K562 (cell line): ENCODE measurements around the gene DPP9. TPM values are rescaled to one million over a fixed set of nuclear protein-coding genes. Genes with fewer than 3 reads are reported as not detected.
A peak's percentile ranks its signal among the peaks of the same experiment; 100 is the strongest.

Experiments
- COPS2 ChIP-seq: fragments of 450-650 bp; conservative IDR thresholded peaks from 2 replicates; pipeline ENCODE4 v1.6.1; 2016; ENCODE audit warnings: mild to moderate bottlenecking, moderate library complexity
- HNRNPH1 ChIP-seq: fragments of 200-400 bp; formaldehyde crosslinking; optimal IDR thresholded peaks from 2 replicates; pipeline ENCODE3; 2017; ENCODE audit warnings: low read depth, mild to moderate bottlenecking, low read length, moderate library complexity
- HNRNPK ChIP-seq: fragments of 200-400 bp; formaldehyde crosslinking; IDR thresholded peaks from one replicate; pipeline ENCODE4 v1.6.1; 2018; ENCODE audit warnings: mild to moderate bottlenecking, low read depth, low read length; ENCODE audit not compliant: poor library complexity, severe bottlenecking
- HNRNPLL ChIP-seq: fragments of 200-400 bp; formaldehyde crosslinking; IDR thresholded peaks from 2 replicates; pipeline ENCODE4 v1.6.1; 2017; ENCODE audit warnings: low read length, low read depth, mild to moderate bottlenecking; ENCODE audit not compliant: poor library complexity, severe bottlenecking
- MCM5 ChIP-seq: fragments of 450-650 bp; IDR thresholded peaks from 2 replicates; pipeline ENCODE4 v1.6.1; 2016; ENCODE audit warnings: low read depth
- MYC ChIP-seq, 2 experiments: fragments of 250-450 bp in 1 of 2; sonication (Bioruptor Pico) in 1 of 2; IDR thresholded peaks; 2 replicates each; pipeline versions ENCODE4 v1.5.1 to v1.6.1; 2012 to 2021; ENCODE audit warnings: low read depth in 2 of 2, borderline replicate concordance in 1 of 2, improper control_type of control experiment in 1 of 2, low read length in 1 of 2, mild to moderate bottlenecking in 1 of 2, moderate library complexity in 1 of 2
- PHF8 ChIP-seq: fragments of 200-600 bp; sonication (generic); IDR thresholded peaks from 2 replicates; pipeline ENCODE4 v1.6.1; 2012; ENCODE audit warnings: mixed run types, mild to moderate bottlenecking, inconsistent platforms, low read length, moderate library complexity, borderline replicate concordance
- SAFB2 ChIP-seq: fragments of 200-400 bp; formaldehyde crosslinking; IDR thresholded peaks from 2 replicates; pipeline ENCODE4 v1.6.1; 2018; ENCODE audit warnings: borderline replicate concordance, low read length, low read depth, moderate library complexity; ENCODE audit not compliant: severe bottlenecking
- SNIP1 ChIP-seq: fragments of 450-650 bp; IDR thresholded peaks from 2 replicates; pipeline ENCODE4 v1.7.1; 2017; ENCODE audit warnings: low read depth, mild to moderate bottlenecking
- XRCC5 ChIP-seq: fragments of 200-400 bp; formaldehyde crosslinking; IDR thresholded peaks from 2 replicates; pipeline ENCODE4 v1.6.1; 2017; ENCODE audit warnings: low read depth, mild to moderate bottlenecking, low read length
- ZBTB8A ChIP-seq: fragments of 450-650 bp; IDR thresholded peaks from 2 replicates; pipeline ENCODE4 v1.6.1; 2018; ENCODE audit warnings: mild to moderate bottlenecking, moderate library complexity; ENCODE audit not compliant: partially characterized antibody
- ZFP1 ChIP-seq: fragments of 450-650 bp; formaldehyde crosslinking; IDR thresholded peaks from 2 replicates; pipeline ENCODE4 v1.4.0; 2020; ENCODE audit warnings: mild to moderate bottlenecking, mixed read lengths
- ZNF717 ChIP-seq: fragments of 250-450 bp; sonication (Bioruptor Pico); IDR thresholded peaks from 2 replicates; pipeline ENCODE4 v1.5.0; 2021
- polyA plus RNA-seq, 8 experiments: library from polyadenylated mRNA; depleted of rRNA in 4 of 8; stranded (reverse) in 5 of 8; unstranded in 3 of 8; fragments of >200 nt; fragmentation: Nextera tagmentation in 2 of 8; fragmentation: Illumina TruSeq in 1 of 8; extraction: Ambion mirVana in 2 of 8; extraction: Trizol in 1 of 8; gene quantifications; 2 replicates each; pipeline versions ENCODE4 v1.2.1 to v1.2.3, GENCODE V29; 2011 to 2014; ENCODE audit warnings: inconsistent platforms in 1 of 8, missing spikeins in 1 of 8
- total RNA-seq, 7 experiments: library from RNA; depleted of rRNA in 6 of 7; stranded (reverse); fragments of >200 nt in 6 of 7; fragmentation: Illumina TruSeq in 2 of 7; extraction: Trizol in 2 of 7; gene quantifications; 2 replicates each; pipeline versions ENCODE4 v1.2.1 to v1.2.3, GENCODE V29; 2011 to 2021; ENCODE audit warnings: low replicate concordance in 1 of 7
- TF ChIP-seq, protein P1 (sequence below), 2 experiments: fragments of 450-650 bp; formaldehyde crosslinking in 1 of 2; IDR thresholded peaks; 2 replicates each; pipeline versions ENCODE4 v1.4.0 to v1.6.1; 2014 to 2020; ENCODE audit warnings: mild to moderate bottlenecking in 2 of 2, borderline replicate concordance in 1 of 2, low read depth in 1 of 2
- TF ChIP-seq, protein P2 (sequence below): fragments of 250-450 bp; sonication (Bioruptor Pico); IDR thresholded peaks from 2 replicates; pipeline ENCODE4 v1.4.0; 2020; ENCODE audit warnings: mild to moderate bottlenecking

Gene DPP9
- total and polyA plus RNA-seq, 9 of the 15 experiments (the other 6 are each of a cell fraction or from before 2014, with no cell fraction given) = 0.90 to 66.7 (median 24.5) TPM

DNA sequence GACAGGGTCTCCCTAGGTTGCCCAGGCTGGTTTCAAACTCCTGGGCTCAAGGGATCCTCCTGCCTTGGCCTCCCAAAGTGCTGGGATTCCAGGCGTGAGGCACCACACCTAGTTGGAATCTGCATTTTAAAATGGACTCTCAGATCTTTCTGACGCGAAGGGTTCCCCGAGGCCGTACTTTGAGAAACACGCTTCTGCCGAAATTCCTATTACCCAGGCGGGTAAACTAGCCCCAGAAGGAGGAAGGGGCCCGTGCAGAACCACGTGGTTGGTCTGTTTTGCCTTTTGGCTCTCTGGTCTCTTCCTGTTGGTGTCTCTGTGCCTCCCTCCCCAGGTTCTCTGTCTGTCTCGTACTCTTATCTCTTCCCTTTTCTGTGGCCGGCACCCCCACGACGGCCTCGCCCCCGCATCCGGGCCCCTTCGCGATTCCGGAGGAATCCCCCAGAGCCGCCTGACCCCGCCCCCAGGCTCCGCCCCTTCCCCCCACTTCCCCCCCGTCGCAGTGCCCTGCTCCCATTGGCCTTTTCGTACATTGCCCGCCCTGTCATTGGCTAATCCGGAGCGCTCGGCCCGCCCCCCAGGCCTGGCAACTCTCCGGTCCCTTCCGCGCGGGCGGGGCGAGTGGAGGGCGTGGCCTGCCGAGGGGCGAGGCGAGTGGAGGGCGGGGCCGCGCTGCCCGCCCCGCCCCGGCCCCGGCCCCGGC is 84.7 kb downstream of the DPP9 start, which contains the start of gene TNFAIP8L1 (continued):
- TF ChIP-seq, protein P1, sequence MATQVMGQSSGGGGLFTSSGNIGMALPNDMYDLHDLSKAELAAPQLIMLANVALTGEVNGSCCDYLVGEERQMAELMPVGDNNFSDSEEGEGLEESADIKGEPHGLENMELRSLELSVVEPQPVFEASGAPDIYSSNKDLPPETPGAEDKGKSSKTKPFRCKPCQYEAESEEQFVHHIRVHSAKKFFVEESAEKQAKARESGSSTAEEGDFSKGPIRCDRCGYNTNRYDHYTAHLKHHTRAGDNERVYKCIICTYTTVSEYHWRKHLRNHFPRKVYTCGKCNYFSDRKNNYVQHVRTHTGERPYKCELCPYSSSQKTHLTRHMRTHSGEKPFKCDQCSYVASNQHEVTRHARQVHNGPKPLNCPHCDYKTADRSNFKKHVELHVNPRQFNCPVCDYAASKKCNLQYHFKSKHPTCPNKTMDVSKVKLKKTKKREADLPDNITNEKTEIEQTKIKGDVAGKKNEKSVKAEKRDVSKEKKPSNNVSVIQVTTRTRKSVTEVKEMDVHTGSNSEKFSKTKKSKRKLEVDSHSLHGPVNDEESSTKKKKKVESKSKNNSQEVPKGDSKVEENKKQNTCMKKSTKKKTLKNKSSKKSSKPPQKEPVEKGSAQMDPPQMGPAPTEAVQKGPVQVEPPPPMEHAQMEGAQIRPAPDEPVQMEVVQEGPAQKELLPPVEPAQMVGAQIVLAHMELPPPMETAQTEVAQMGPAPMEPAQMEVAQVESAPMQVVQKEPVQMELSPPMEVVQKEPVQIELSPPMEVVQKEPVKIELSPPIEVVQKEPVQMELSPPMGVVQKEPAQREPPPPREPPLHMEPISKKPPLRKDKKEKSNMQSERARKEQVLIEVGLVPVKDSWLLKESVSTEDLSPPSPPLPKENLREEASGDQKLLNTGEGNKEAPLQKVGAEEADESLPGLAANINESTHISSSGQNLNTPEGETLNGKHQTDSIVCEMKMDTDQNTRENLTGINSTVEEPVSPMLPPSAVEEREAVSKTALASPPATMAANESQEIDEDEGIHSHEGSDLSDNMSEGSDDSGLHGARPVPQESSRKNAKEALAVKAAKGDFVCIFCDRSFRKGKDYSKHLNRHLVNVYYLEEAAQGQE (IDR thresholded peaks at IDR 0.05; ENCODE audit: borderline replicate concordance) = peak; percentile 32; the same call in 1 of the 2 replicates
- TF ChIP-seq, protein P1 (CRISPR knock-in tag; IDR thresholded peaks at IDR 0.05; ENCODE audit: low read depth) = no peak
- TF ChIP-seq PHF8 (peak; percentile 25; the same call in 1 of the 2 replicates), HNRNPK (no peak), HNRNPH1 (no peak), ZFP1 (CRISPR knock-in tag) (no peak), XRCC5 (no peak), MYC (IDR thresholded peaks at IDR 0.05; ENCODE audit: low read depth, low read length) (peak; percentile 96), MYC (CRISPR knock-in tag; IDR thresholded peaks at IDR 0.05; ENCODE audit: borderline replicate concordance, low read depth) (peak; percentile 77; the same call in 1 of the 2 replicates), HNRNPLL (no peak), ZNF717 (no peak), MCM5 (no peak), COPS2 (no peak), SAFB2 (no peak), ZBTB8A (no peak), SNIP1 (no peak)
- TF ChIP-seq, protein P2, sequence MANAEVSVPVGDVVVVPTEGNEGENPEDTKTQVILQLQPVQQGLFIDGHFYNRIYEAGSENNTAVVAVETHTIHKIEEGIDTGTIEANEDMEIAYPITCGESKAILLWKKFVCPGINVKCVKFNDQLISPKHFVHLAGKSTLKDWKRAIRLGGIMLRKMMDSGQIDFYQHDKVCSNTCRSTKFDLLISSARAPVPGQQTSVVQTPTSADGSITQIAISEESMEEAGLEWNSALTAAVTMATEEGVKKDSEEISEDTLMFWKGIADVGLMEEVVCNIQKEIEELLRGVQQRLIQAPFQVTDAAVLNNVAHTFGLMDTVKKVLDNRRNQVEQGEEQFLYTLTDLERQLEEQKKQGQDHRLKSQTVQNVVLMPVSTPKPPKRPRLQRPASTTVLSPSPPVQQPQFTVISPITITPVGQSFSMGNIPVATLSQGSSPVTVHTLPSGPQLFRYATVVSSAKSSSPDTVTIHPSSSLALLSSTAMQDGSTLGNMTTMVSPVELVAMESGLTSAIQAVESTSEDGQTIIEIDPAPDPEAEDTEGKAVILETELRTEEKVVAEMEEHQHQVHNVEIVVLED (CRISPR knock-in tag) = no peak
